ENCODE measurements around the gene PACSIN1.

DNA sequence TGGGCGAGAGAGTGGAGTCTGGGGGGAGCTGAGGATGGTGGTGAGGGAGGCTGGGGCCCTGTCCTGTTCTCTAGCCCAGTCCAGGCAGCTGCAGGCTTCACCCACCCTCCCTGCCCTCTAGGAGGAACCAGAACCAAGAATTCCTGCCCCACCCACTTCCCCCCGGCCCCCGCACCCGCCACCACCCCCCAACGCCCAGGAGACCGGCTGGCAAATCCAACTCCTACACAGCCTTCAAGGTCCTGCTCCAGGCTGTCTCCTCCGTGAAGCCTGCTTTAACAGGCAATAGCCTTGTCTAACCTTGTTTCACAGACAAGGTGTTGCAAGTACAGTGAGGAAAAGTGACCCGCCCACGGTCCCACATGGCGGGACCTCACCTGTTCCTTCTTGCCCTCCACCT is 87.9 kb downstream of the PACSIN1 start:
- TF ChIP-seq SP1 (IDR thresholded peaks at IDR 0.05) (no peak), TARDBP (IDR thresholded peaks at IDR 0.05) (no peak), SUZ12 (IDR thresholded peaks at IDR 0.05) (no peak), FOXK2 (IDR thresholded peaks at IDR 0.05) (no peak), ELF4 (IDR thresholded peaks at IDR 0.05) (no peak), ZNF384 (IDR thresholded peaks at IDR 0.05) (no peak), BHLHE40 (IDR thresholded peaks at IDR 0.05; ENCODE audit: borderline replicate concordance) (no peak), NFRKB (IDR thresholded peaks at IDR 0.05) (no peak), FOXM1 (IDR thresholded peaks at IDR 0.05; ENCODE audit: borderline replicate concordance) (no peak), FOXA1 (IDR thresholded peaks at IDR 0.05) (no peak), L3MBTL2 (conservative IDR thresholded peaks at IDR 0.05) (no peak), LEF1 (IDR thresholded peaks at IDR 0.05; ENCODE audit: borderline replicate concordance) (no peak), HDGF (IDR thresholded peaks at IDR 0.05; ENCODE audit: borderline replicate concordance) (no peak)
- TF ChIP-seq, protein P1, sequence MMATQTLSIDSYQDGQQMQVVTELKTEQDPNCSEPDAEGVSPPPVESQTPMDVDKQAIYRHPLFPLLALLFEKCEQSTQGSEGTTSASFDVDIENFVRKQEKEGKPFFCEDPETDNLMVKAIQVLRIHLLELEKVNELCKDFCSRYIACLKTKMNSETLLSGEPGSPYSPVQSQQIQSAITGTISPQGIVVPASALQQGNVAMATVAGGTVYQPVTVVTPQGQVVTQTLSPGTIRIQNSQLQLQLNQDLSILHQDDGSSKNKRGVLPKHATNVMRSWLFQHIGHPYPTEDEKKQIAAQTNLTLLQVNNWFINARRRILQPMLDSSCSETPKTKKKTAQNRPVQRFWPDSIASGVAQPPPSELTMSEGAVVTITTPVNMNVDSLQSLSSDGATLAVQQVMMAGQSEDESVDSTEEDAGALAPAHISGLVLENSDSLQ (IDR thresholded peaks at IDR 0.05), result no peak
